ENCODE results near the gene SHC4.

SHC4 gene

DNA sequence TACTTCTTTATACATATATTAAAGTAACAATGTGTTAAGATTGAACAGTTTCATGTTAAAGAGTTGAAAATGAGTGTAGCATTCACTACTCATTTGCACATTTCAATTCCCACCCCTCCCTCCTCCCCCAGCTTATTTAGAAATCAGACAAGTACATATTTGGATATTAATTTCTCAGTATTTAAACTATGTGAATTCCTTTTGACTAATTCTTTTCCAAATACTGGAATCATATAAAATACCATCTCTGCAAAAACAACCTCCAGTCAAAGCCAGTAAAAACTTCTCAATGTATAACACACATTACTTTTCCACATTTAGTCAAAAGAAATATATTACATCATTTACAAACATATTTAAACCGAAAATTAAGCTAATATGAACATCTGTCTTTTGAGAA, 25.5 kb upstream of the SHC4 start:
- ChIA-PET CTCF (interaction anchor here (6.0 kb wide), 1 partner anchor 13 kb away, joined by 47 read pairs; no protein-coding TSS in a partner anchor), POLR2A (no interaction called here)
- DNase-seq (ENCODE audit: extremely low spot score): no peak
- TF ChIP-seq, protein P1, sequence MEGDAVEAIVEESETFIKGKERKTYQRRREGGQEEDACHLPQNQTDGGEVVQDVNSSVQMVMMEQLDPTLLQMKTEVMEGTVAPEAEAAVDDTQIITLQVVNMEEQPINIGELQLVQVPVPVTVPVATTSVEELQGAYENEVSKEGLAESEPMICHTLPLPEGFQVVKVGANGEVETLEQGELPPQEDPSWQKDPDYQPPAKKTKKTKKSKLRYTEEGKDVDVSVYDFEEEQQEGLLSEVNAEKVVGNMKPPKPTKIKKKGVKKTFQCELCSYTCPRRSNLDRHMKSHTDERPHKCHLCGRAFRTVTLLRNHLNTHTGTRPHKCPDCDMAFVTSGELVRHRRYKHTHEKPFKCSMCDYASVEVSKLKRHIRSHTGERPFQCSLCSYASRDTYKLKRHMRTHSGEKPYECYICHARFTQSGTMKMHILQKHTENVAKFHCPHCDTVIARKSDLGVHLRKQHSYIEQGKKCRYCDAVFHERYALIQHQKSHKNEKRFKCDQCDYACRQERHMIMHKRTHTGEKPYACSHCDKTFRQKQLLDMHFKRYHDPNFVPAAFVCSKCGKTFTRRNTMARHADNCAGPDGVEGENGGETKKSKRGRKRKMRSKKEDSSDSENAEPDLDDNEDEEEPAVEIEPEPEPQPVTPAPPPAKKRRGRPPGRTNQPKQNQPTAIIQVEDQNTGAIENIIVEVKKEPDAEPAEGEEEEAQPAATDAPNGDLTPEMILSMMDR (IDR thresholded peaks at IDR 0.05; ENCODE audit: control extremely low read depth, extremely low read depth, low read depth, missing control alignments): no peak

DNA sequence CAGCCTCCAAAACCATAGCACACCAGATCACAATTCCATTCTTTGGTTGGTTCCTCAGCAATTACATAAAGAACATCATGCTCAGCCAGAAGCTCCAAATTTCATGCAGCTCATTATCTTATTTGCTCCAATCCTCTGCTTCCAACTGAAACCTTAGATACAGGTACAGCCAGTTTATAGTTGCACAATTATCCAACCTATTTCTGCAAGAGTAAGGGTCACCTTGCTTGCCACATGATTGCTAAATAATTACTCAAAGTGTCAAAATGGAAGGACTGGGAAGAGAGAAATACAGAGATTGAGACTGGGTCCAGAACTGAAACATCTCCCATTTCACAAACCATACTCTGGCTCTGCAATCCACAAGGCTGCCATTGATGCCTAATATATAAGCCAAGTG, 23.4 kb upstream of the SHC4 start:
- no peak for DNase-seq (ENCODE audit: extremely low spot score)
- CTCF ChIA-PET: interaction anchor here (6.0 kb wide), 1 partner anchor 11 kb away, joined by 47 read pairs; no protein-coding TSS in a partner anchor
- TF ChIP-seq, protein P1 (IDR thresholded peaks at IDR 0.05; ENCODE audit: control extremely low read depth, extremely low read depth, low read depth, missing control alignments): no peak
- POLR2A ChIA-PET: no interaction called here

DNA sequence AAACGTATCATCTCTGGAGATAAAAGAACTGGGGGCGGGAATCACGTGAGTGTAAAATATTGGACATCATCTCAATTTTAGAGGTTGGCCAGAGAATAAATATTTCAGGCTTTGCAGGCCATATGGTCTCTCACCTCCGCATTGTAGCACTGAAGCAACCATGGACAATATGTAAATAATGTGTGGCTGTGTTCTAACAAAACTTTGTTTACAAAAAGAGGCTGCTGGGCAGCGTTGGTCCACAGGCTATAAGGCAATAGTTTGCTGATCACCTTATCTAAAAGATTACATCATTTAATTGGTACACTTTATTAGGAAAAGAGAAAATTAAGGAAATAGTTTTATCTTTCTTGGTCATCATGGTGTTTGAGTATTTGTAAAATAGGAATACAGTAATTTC, 22.5 kb upstream of the SHC4 start:
- no peak for DNase-seq (ENCODE audit: extremely low spot score)
- ChIA-PET CTCF (interaction anchor here (1.7 to 6.0 kb wide), 2 partner anchors 10 to 136 kb away, joined by 4 to 47 read pairs; no protein-coding TSS in a partner anchor), POLR2A (no interaction called here)
- TF ChIP-seq, protein P1 (IDR thresholded peaks at IDR 0.05; ENCODE audit: control extremely low read depth, extremely low read depth, low read depth, missing control alignments): no peak

DNA sequence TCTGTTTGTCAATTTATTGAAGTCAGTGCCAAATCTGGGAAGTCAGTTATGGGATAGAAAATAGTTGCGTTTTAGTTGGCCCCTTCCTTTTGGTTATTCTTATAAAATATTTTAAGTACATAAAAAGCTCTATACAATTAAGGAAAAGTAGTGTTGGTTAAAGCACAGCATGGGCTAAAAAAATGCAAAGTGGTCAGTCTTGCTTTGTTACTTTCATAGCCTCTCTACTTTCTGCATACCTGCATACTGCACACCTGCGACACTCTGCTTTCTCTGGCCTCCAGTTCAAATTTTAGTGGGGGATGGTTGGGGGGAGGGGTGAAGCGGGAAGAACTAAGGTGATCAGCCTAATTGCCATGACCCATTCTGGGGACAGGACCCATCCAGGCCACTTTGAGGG, 21.8 kb upstream of the SHC4 start:
- POLR2A ChIA-PET: no interaction called here
- no peak for DNase-seq (ENCODE audit: extremely low spot score)
- TF ChIP-seq, protein P1 (IDR thresholded peaks at IDR 0.05; ENCODE audit: control extremely low read depth, extremely low read depth, low read depth, missing control alignments): no peak
- CTCF ChIA-PET: interaction anchor here (1.7 to 6.0 kb wide), 2 partner anchors 10 to 137 kb away, joined by 4 to 47 read pairs; no protein-coding TSS in a partner anchor

DNA sequence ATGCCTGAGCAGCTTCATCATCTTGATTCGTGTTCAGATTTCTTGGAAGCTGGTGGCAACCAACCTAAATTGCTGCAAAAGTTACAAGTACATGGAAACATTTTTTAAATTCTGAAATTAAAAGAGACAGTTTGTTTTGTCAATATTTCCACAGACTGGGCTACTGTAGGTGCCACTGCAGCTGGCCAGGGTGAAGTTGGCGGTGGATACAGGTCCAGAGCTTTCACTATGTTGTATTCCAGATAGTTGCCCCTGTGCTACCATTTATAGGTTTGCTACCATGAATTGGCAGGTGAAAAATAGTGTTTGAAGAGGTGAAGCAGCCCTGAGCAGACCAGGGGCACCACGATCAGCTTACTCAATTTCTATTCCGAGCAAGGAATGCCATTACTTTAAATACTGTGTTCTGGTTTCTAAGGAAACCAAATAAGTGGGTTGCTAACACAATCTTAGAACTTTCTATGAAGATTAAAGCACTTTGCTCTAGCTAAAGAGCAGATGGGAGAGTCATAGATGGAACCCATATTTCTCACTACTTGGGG, 21.2 kb upstream of the SHC4 start:
- ChIA-PET CTCF (interaction anchor here (1.7 to 6.0 kb wide), 2 partner anchors 9 to 137 kb away, joined by 4 to 47 read pairs; no protein-coding TSS in a partner anchor), POLR2A (no interaction called here)
- TF ChIP-seq, protein P1 (IDR thresholded peaks at IDR 0.05; ENCODE audit: control extremely low read depth, extremely low read depth, low read depth, missing control alignments): no peak
- DNase-seq (ENCODE audit: extremely low spot score): no peak

DNA sequence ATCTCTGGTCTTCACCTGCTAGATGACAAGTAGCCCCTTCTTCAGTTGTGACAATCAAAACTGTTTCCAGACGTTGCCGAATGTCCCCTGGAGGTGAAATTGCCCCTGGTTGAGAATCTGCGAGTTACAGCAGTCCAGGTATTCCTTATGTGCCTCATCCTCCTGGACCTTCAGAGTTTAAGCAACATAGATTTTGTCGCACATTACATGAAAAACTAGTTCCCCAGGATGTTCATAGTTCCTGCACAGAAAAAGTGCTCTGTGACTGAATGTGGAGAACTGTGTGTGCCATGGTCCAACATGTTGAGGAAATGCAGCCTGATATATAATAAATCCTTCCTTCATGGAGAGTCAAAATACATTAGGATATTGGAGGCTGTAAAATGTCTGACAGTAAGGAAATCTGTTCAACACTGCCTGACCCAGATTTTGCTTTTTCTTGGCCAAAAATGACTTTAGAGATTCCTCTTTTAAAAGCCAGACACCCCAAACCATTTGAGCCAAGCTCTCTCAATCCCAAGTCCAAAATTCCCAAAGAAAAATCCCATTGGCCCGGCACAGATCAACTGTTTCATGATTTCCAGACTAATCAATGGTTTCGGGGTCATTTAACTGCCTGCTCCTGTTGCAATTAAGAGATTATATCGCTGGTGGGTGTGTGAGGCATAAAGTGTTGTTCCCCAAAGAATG, 20.4 kb upstream of the SHC4 start:
- no peak for DNase-seq (ENCODE audit: extremely low spot score)
- TF ChIP-seq, protein P1 (IDR thresholded peaks at IDR 0.05; ENCODE audit: control extremely low read depth, extremely low read depth, low read depth, missing control alignments): no peak
- ChIA-PET CTCF (interaction anchor here (1.7 to 6.0 kb wide), 2 partner anchors 8 to 138 kb away, joined by 4 to 47 read pairs; no protein-coding TSS in a partner anchor), POLR2A (no interaction called here)
